D721Med (cell line): ENCODE data around the gene ENOX1.

Experiments used
- DNase-seq: peaks from one replicate; pipeline ENCODE4 v3.0.0; 2011; ENCODE audit warnings: low spot score; ENCODE audit not compliant: insufficient read length
- FAIRE-seq: peaks from 2 replicates; lab custom pipeline; 2011; peaks lifted over from hg19 to GRCh38; lab: Jason Lieb, UNC
- TF ChIP-seq, protein P1 (sequence below): IDR thresholded peaks from 2 replicates; pipeline ENCODE4 v1.5.1; 2012; ENCODE audit warnings: mild to moderate bottlenecking, control low read depth; ENCODE audit not compliant: insufficient read depth; ENCODE audit errors: missing control alignments

Gene ENOX1

GRCh38 chr13:43295825-43296564, 490.8 kb downstream of the ENOX1 start:
- no peak for FAIRE-seq
- TF ChIP-seq, protein P1, sequence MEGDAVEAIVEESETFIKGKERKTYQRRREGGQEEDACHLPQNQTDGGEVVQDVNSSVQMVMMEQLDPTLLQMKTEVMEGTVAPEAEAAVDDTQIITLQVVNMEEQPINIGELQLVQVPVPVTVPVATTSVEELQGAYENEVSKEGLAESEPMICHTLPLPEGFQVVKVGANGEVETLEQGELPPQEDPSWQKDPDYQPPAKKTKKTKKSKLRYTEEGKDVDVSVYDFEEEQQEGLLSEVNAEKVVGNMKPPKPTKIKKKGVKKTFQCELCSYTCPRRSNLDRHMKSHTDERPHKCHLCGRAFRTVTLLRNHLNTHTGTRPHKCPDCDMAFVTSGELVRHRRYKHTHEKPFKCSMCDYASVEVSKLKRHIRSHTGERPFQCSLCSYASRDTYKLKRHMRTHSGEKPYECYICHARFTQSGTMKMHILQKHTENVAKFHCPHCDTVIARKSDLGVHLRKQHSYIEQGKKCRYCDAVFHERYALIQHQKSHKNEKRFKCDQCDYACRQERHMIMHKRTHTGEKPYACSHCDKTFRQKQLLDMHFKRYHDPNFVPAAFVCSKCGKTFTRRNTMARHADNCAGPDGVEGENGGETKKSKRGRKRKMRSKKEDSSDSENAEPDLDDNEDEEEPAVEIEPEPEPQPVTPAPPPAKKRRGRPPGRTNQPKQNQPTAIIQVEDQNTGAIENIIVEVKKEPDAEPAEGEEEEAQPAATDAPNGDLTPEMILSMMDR: no peak
- no peak for DNase-seq

GRCh38 chr13:43295321-43295720, 491.5 kb downstream of the ENOX1 start:
- DNase-seq (no peak), FAIRE-seq (no peak)
- TF ChIP-seq, protein P1: no peak

DNA sequence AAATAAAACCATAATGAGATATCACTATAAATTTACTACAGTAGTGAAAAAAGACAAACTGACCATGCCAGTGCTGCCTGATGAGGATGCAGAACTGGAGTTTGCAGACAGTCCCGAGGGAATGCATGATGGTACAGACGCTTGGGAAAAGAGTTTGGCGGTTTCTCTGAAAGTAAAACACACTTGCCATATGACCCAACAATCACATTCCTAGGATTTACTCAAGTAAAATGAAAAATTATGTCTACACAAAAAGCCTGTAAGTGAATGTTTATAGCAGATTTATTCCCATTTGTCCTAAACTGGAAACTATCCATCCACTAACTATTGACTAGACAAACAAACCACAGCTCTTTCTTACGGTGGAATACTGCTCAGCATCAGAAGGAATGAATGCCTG, 492.4 kb downstream of the ENOX1 start:
- DNase-seq (no peak), FAIRE-seq (no peak)
- TF ChIP-seq, protein P1: no peak

GRCh38 chr13:43293986-43294385, 492.8 kb downstream of the ENOX1 start:
- DNase-seq: no peak
- TF ChIP-seq, protein P1: no peak
- FAIRE-seq: no peak

DNA sequence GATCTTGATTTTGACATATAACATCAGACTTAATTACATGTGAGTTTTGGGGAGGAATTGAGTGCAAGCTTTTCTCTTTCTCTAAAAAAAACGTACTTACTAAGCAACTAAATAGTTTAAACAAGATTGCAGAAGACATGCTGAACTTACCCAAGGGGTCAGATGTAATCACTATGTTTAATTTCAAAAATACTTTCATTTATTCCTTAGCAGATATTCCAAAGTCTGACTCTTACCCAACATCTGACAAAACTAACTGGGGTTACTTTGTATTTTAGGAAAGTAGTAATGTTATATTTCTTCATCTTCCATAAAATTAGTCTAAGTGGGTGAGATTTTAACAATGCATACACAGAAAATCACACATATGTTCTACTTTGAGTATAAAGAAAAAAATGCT, 493.2 kb downstream of the ENOX1 start:
- no peak for FAIRE-seq
- TF ChIP-seq, protein P1: no peak
- no peak for DNase-seq

- TF ChIP-seq, protein P1: no peak
- no peak for DNase-seq
- FAIRE-seq: no peak
These were observed 493.8 kb downstream of the ENOX1 start for GRCh38 chr13:43293008-43293407.

DNA sequence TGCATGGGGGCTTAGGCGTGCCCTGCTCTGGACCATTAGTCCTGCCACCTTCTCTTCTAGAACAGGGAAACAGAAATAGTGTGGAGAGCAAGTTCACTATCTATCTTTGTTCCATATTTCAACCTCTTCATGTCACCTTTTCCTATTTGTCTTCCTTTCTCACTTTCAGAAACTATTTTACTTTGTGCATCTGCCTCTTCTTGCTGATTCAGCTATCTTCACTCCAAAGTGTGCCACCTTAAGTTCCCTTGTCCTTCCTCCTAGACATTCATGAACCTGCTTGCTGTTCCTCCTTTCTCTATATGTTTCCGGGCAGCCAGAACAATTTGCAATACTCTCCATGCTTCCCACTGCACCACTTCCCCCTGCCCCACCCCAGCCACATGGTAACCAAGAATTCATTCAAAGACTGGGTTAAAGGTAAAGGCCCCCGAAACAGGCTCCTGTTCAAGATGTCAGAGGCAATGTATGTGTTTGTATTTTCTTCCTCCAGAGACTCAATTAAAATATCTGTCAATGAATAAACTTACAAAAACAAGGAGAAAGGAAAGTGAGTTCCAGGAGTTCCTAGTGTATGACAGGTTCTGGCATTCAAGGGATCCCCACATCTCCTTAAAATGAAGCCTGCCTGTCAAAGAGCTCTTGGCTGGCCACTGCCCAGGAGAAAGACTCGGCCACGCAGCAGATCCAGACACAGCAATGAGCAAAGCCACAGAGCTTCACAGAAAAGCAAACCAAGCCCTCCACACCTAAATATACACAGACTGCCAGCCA, 495.3 kb downstream of the ENOX1 start:
- TF ChIP-seq, protein P1: no peak
- DNase-seq: no peak
- FAIRE-seq: no peak
